Uterine smooth muscle cell (primary cell): ENCODE measurements around the gene ZNF845. TPM values are rescaled to one million over a fixed set of nuclear protein-coding genes. Genes with fewer than 3 reads are reported as not detected.

Source experiments
- total RNA-seq: library from RNA; depleted of rRNA; stranded (reverse); fragments of >200 nt; gene quantifications from 2 replicates; pipeline ENCODE4 v1.2.3, GENCODE V29; 2014

Gene ZNF845
- total RNA-seq, result 8.4 and 9.1 TPM in 2 replicates

GRCh38 chr19:53333463-53334449 lies at the start of gene ZNF845:
Gene ZNF845 (plus strand): TSS chr19:53333749. CDS start chr19:53341308, 7,559 bp downstream.

GRCh38 chr19:53365134-53365898 lies 31.8 kb downstream of the ZNF845 start, which contains the start of gene ZNF525:
Gene ZNF525 (plus strand): TSS chr19:53365705. CDS start chr19:53372282, 6,577 bp downstream.

GRCh38 chr19:53394974-53395839 lies 61.7 kb downstream of the ZNF845 start, which contains the start of gene ZNF765:
Gene ZNF765 (plus strand): TSS chr19:53395149. CDS start chr19:53398016, 2,867 bp downstream.

Other genes with a start within 250 kb of the ZNF845 start
- gene ZNF160, start 230.3 kb upstream of the ZNF845 start, total RNA-seq, result 25.5 and 31.2 TPM in 2 replicates
- 6.1 and 6.3 TPM in 2 replicates for gene ZNF415, start 200.8 kb upstream of the ZNF845 start, total RNA-seq
- 7.6 and 9.9 TPM in 2 replicates for gene ZNF347, start 174.7 kb upstream of the ZNF845 start, total RNA-seq
- 4.4 and 4.6 TPM in 2 replicates for gene ZNF665, start 140.4 kb upstream of the ZNF845 start, total RNA-seq
- 11.2 and 11.6 TPM in 2 replicates for gene ZNF677, start 78.9 kb upstream of the ZNF845 start, total RNA-seq
- not detected in 2 replicates for gene VN1R2, start 75.5 kb upstream of the ZNF845 start, total RNA-seq
- gene VN1R4, start 66.0 kb upstream of the ZNF845 start, total RNA-seq, result not detected in 2 replicates
- 6.5 TPM in 2 replicates for gene ZNF525, start 32.0 kb downstream of the ZNF845 start, total RNA-seq
- gene ZNF765, start 61.4 kb downstream of the ZNF845 start, total RNA-seq, result 14.1 and 14.6 TPM in 2 replicates
- gene ZNF761, start 98.2 kb downstream of the ZNF845 start, total RNA-seq, result 13.8 and 14.6 TPM in 2 replicates
- gene ZNF813, start 134.0 kb downstream of the ZNF845 start, total RNA-seq, result 3.0 and 3.1 TPM in 2 replicates
- 8.3 and 13.0 TPM in 2 replicates for gene ZNF331, start 204.4 kb downstream of the ZNF845 start, total RNA-seq